HG03378 (cell line): Measurements from ENCODE around the gene TMEM63A.
"Not testable (repeated sequence)": the region's sequence is repeated elsewhere in the genome, so short reads cannot be mapped to it uniquely, and the experiment has no call there.

ENCODE experiments used
- ATAC-seq: cut with Tn5 transposase; IDR thresholded peaks from one replicate; pipeline ENCODE4 v1.9.1; 2021; ENCODE audit warnings: mild to moderate bottlenecking, moderate library complexity; ENCODE audit not compliant: unreplicated experiment

TMEM63A gene

DNA sequence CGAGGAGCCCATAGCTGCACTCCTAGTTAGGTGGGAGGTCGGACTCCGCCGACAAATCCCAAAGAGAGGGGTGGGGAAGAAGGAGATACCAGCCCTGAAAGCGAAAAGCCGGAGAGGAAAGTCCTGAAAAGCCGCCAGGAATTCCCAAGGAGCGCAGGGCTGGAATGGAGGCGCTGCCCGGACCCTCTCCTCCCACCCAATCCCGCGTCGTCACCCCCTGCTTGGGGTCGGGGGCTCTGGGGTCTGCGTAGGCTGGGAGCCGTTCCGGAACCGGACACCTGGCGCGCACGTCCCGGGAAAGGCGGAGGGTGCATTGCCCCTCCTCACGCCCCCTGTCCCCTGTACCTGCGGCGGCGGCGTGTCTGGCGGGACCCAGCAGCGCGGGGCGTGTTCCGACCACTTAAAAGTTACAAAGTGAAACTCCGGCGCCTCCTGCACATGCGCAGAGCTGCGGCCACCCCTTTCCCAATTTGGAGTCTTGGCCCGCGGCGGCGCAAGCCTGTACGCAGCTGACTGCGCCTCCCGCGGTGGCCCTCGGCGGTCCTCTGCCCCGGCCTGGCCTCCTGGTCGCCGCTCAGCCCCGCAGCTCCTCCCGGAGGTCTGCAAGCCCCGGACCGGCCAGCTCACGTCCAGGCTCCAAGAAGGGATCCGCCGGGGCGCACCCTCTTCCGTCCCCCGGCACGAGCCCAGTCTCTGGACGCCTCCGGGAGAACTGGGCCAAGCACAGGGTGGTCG, at the start of gene TMEM63A:
Gene TMEM63A, minus strand, starts transcription at position 422 of the 735 bp plus-strand sequence. CDS start 4,800 bp downstream, outside the sequence.
- ATAC-seq = peak; percentile 77

GRCh38 chr1:225931270-225932136, 49.3 kb upstream of the TMEM63A start:
- no peak for ATAC-seq

DNA sequence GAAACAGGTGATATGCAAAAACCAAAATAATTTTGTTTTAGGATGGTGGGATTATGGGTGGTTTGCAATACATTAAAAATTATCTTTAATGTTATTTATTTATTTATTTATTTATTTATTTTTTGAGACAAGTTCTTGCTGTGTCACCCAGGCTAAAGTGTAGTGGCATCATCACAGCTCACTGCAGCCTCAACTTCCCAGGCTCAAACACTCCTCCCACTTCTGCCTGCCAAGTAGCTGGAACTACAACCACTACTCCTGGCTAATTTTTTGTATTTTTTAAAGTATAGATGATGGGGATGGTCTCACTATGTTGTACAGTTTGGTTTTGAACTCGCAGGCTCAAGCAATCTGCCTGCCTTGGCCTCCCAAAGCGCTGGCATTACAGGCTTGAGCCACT, 48.4 kb upstream of the TMEM63A start:
- ATAC-seq = no peak

GRCh38 chr1:225929462-225929861, 47.3 kb upstream of the TMEM63A start:
- not testable (repeated sequence) for ATAC-seq

DNA sequence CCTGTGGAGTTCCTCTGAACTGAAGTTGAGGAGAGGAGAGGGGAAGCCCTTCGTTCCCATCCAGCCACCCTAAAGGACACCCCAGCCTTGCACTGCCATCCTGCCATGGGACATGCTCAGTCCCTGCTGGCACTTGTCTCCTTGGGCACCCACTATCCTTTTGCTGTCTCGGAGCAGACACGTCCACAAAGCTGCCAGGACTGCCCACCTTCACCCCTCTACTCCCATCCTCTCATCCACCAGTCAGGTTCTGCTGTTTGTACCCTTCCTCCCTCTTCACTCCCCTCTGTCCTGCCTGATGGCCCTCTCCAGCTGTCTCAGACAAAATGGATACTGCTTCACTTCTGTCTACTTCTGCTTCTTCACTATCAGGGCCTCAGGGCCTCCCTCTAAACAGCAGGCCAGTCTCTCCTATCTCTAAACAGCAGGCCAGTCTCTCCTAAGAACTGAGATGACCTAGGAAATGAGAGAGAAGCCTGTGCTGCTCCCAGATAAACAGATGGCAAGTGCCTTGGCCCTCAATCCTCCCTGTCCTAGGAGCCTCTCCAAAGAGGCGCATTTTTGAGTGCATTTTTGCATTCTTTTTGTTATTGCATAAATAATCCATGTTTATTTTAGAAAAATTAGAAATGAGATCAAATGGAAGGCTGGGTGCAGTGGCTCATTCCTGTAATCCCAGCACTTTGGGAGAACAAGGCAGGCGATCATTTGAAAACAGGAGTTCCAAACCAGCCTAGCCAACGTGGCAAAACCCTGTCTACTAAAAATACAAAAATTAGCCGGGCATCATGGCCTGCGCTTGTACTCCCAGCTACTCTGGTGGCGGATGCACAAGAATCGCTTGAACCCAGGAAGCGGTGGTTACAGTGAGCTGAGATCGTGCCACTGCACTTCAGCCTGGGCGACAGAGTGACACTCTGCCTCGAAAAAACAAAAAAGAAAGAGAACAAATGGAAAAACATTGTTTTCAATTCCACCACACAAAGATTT, 46.3 kb upstream of the TMEM63A start:
- no peak for ATAC-seq

- ATAC-seq = no peak
Observed at GRCh38 chr1:225926551-225927113, 44.5 kb upstream of the TMEM63A start.

- ATAC-seq = peak; percentile 94
Observed at GRCh38 chr1:225923692-225924555, 41.7 kb upstream of the TMEM63A start, which contains the start of gene PYCR2. TSS of gene PYCR2 (minus strand) at chr1:225924250. CDS start at chr1:225924110, 140 bp downstream.

DNA sequence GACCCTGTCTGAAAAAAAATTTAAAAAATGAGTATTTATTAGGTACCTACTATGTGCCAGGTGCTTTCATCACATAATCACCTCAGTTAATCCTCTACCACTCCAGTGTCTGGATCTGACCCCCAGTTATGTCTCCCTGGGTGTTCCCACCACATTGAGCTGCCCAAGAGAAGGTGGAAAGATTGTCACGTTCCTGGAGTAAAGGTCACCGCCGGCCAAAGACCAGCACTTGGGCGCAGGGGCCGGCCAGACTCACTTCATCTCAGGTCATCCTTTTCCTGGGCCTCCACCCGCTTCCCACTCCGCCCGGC, 41.2 kb upstream of the TMEM63A start:
- ATAC-seq = no peak

DNA sequence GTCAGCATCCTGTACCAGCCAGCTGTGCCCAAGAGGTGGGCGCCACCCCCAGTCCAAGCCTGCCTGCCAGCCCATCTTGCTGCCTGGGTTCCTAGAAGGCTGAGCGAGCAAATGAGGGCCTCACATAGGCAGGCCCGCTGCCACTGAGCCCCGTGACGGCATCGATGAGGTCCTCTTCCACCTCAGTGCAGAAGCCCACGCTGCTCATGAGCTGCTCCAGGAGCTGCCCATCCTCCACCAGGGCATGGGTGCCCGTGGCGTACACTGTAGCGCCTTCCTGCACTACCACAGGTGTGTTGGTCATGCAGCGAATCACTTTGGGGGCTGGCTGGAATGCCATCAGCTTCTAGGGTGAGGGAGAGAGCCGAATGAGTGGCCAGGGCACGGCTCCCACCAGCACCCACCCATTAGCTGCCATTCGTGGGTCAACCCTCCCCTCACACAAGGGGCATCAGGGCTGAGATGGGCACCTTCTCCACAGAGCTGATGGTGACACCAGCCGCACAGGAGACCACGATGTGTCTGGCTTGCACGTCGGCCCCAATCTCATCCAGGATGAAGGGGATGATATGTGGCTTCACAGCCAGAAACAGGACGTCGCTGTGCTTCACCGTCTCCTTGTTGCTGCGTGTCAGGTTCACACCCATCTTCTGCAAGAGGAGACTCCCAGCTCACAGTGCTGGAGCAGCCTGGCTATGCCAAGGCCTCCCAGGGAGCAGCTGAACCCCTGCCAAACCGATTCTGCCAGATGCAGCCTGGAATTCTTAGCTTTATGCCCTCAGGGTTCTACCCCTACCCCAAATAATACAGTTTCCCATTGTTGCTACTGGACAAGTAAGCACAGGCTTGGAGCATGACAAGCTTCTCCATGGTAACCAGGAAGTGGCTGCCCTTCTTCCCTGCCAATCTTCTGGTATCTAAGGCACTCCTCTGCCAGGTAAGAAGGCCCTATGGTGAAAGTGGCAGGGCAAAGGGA, 39.8 kb upstream of the TMEM63A start:
- ATAC-seq = no peak

DNA sequence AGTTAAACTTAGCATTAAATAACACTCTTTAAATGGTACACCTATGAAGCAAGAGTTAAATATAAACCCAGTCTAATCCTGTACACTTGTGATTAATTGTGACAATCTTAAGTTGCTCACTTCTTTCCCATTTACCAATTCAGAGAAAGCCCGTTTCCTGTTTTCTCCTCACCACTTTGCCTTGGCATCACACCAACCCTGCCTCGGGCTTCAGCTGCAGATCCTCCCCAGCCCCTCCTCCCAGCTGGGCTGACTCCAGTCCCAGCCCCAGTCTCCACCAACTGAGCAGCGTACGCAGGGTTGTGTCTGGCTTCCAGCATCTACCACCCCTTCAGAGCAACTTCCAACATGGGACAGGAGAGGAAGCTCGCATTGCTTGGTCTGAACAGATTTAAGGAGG, 37.7 kb upstream of the TMEM63A start:
- ATAC-seq = no peak

DNA sequence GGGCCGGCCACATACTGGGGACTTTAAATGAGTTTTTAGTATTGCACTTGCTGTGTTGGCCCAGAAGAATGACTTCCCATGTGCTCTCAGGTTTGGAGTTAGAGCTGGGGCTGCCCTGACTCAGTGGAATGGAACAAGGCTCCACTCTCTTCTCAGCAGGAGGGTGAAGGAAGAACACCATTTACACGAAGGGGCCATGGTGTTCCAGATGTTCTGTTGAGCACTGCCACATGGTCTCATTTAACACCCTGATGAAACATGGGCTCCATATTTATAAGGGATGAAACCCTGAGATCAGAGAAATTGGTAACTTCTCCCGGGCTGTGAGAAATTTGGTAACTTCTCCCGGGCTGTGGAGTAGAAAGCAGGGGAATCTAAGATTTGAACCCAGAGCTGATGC, 36.1 kb upstream of the TMEM63A start:
- ATAC-seq = no peak

- no peak for ATAC-seq
Observed at GRCh38 chr1:225917536-225917935, 35.4 kb upstream of the TMEM63A start.

- no peak for ATAC-seq
Observed at GRCh38 chr1:225917101-225917500, 34.9 kb upstream of the TMEM63A start.

GRCh38 chr1:225915538-225915991, 33.4 kb upstream of the TMEM63A start:
- ATAC-seq = no peak

GRCh38 chr1:225914947-225915346, 32.8 kb upstream of the TMEM63A start:
- ATAC-seq = no peak

DNA sequence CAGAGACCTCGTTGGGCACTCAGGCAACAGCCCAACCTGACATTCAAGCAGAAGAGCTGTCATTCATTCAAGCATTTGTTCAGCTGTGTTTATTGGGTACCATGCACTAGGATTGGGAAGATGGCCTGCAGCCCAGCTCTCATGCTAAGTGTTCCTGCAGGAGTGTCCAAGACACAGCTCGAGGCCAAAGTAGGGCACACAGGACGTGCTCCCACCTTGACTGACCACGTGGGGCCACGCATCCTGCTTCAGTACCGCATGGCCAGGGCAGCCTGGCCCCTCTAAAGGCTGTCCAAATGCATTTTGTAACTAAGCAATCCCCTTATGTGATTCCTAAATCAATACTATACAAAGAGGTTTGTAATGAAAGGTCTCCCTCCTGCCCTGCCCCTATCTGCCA, 32.2 kb upstream of the TMEM63A start:
- ATAC-seq = no peak

DNA sequence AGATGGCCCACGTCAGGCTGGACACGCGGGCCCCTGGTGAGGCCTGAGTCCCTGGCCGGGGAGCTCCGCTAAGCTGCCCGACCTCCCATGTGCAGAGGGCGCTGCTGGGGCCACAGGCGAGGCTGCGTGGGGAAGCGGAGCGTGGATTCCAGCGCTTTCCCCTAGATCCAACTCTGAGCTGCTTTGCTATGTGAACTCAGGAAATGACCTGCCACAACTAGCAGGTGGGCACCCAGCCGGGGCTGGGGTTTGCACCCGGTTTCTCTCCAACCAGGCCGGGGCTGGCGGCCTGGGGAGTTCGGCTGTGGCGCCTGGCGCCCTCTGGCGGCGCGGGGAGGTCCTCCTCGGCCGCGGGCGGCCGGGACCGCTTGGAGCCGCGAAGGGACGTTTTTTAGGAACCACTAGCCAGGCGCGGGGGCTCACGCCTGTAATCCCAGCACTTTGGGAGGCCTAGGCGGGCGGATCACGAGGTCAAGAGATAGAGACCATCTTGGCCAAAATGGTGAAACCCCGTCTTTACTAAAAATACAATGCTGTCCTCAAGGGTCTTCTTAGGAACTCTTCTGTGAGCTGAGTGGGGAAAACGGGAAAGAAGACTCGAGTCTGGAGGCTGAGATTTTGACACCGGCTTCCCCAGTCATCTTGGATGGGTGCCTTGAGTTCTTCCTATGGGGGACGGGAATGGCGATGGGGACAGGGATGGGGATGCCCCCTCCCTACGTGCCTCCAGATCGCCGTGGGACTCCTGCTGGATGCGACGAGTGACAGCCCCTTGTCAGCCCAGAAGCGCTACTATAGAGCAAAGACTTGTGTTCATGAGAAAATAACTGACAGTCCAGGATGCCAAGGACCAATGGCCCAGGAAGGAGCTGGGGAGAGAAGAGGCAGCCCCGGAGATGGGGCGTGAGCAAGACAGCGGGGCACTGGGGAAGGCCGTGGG, 29.3 kb upstream of the TMEM63A start:
- peak; percentile 48 for ATAC-seq
